Measurements from ENCODE around the gene SETDB1. TPM values are rescaled to one million over a fixed set of nuclear protein-coding genes. Genes with fewer than 3 reads are reported as not detected.

The SETDB1 gene
- total RNA-seq, 1 donor: 34.1 TPM

DNA sequence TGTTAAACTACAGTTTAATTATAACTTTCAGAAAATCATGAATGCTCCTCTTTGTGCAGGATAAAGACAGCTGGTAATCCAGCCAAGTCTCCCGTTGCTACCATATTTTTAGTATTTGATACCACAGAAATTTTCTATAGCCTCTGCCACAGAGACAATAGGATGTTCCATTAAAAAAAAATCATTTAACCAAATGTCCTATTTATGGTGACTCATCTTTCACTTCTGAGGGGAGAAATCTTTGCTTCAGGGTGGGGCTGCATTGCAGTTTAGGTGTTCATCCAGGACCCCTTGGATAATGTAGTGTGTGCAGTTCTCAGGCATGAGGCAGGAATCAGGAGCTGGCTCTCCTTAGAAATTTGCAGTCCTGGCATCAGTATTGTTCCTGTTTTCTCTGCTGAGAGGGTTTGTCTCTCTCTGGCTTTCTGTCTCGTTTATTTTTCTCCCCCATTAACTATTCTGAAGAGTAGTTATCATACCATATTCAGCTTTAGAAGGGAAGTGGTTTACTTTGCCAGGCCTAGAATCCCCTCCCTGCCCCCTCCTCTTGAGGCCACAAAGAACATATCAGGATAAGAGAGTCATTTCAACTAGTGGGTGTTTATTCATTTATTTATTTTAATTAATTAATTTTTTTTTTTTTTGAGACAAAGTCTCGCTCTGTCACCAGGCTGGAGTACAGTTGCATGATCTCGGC lies 85.1 kb downstream of the SETDB1 start:
- H3K4me3 ChIP-seq (ENCODE audit: low read depth, low read length): no peak overlapping the region
- no peak for DNase-seq (ENCODE audit: low read depth)
- TF ChIP-seq, protein P1, sequence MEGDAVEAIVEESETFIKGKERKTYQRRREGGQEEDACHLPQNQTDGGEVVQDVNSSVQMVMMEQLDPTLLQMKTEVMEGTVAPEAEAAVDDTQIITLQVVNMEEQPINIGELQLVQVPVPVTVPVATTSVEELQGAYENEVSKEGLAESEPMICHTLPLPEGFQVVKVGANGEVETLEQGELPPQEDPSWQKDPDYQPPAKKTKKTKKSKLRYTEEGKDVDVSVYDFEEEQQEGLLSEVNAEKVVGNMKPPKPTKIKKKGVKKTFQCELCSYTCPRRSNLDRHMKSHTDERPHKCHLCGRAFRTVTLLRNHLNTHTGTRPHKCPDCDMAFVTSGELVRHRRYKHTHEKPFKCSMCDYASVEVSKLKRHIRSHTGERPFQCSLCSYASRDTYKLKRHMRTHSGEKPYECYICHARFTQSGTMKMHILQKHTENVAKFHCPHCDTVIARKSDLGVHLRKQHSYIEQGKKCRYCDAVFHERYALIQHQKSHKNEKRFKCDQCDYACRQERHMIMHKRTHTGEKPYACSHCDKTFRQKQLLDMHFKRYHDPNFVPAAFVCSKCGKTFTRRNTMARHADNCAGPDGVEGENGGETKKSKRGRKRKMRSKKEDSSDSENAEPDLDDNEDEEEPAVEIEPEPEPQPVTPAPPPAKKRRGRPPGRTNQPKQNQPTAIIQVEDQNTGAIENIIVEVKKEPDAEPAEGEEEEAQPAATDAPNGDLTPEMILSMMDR (IDR thresholded peaks at IDR 0.05; ENCODE audit: insufficient read depth, low read depth, low read length): no peak

DNA sequence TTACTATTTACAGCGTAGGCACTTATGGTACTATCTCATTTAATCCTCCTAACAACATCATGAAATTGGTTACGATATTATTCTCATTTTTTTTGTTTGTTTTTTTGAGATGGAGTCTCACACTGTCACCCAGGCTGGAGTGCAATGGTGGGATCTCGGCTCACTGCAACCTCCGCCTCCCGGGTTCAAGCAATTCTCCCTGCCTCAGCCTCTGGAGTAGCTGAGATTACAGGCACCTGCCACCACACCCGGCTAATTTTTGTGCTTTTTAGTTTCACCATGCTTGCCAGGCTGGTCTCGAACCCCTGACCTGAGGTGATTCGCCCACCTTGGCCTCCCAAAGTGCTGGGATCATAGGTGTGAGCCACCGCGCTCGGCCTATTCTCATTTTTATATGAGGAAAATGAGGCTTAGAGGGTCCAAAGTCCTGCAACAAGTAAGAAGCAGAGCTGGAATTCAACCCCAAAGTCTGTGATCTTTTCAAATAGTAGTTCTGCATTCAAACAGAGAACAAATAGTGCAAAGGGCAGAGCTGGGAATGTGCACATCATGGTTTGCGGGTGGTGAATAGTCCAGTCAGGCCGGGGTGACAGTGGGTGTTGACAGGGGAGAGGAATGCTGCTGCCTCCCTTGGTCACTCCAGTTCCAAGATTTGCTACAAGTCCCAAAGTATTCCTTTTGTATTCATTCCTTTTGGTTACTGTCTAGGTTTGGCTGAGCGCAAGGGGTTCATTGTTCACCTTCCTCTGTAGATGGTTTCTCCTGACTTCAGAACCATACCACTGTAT lies 86.7 kb downstream of the SETDB1 start:
- DNase-seq (ENCODE audit: low read depth): no peak
- H3K4me3 ChIP-seq (ENCODE audit: low read depth, low read length): no peak overlapping the region
- TF ChIP-seq, protein P1 (IDR thresholded peaks at IDR 0.05; ENCODE audit: insufficient read depth, low read depth, low read length): no peak

DNA sequence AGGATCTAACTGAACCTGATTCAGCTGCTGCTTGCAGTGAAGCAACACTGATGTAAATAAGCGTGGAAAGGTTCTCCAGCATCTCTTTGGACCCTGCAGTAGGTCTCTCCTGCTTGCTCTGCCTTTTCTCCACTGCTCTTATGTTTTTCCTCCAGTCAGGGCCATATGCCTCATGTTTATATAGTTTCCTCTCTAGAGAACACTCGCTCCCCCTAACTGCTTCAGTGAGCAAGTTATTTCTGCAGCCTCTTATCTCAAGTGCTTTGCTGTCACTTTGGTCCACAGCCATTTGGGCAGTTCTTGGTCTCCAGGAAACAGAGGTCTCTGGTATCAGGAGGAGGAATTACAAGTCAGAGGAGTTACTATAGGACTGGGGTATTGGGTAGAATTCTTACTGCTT lies 87.4 kb downstream of the SETDB1 start:
- peak; percentile 72 for DNase-seq (ENCODE audit: low read depth)
- no peak overlapping the region for H3K4me3 ChIP-seq (ENCODE audit: low read depth, low read length)
- TF ChIP-seq, protein P1 (IDR thresholded peaks at IDR 0.05; ENCODE audit: insufficient read depth, low read depth, low read length): peak; percentile 11

Other genes starting within 250 kb of the SETDB1 start
- 9.3 and 17.7 TPM in 2 replicates for gene GOLPH3L, start 229.2 kb upstream of the SETDB1 start, total RNA-seq
- gene HORMAD1, start 205.5 kb upstream of the SETDB1 start, total RNA-seq: 0.43 and 1.3 TPM in 2 replicates
- 4.7 and 7.4 TPM in 2 replicates for gene CTSS, start 160.6 kb upstream of the SETDB1 start, total RNA-seq
- gene CTSK, start 118.1 kb upstream of the SETDB1 start, total RNA-seq: 137 and 139 TPM in 2 replicates
- gene ARNT, start 49.8 kb upstream of the SETDB1 start, total RNA-seq: 44.1 and 46.6 TPM in 2 replicates
- not detected in 2 replicates for gene CTXND2, start 39.2 kb upstream of the SETDB1 start, total RNA-seq
- 89.9 and 142 TPM in 2 replicates for gene CERS2, start 48.5 kb downstream of the SETDB1 start, total RNA-seq
- 0.32 and 0.86 TPM in 2 replicates for gene ANXA9, start 55.9 kb downstream of the SETDB1 start, total RNA-seq
- gene MINDY1, start 80.5 kb downstream of the SETDB1 start, total RNA-seq: 10.8 and 11.0 TPM in 2 replicates
- gene PRUNE1, start 82.1 kb downstream of the SETDB1 start, total RNA-seq: 9.7 and 12.1 TPM in 2 replicates
- gene BNIPL, start 110.2 kb downstream of the SETDB1 start, total RNA-seq: under 0.01 TPM in 2 replicates
- 2.6 and 3.0 TPM in 2 replicates for gene C1orf56, start 121.4 kb downstream of the SETDB1 start, total RNA-seq
- 47.0 and 68.2 TPM in 2 replicates for gene CDC42SE1, start 133.3 kb downstream of the SETDB1 start, total RNA-seq
- gene MLLT11, start 134.0 kb downstream of the SETDB1 start, total RNA-seq: 8.1 and 9.1 TPM in 2 replicates
- 7.1 and 9.5 TPM in 2 replicates for gene GABPB2, start 144.4 kb downstream of the SETDB1 start, total RNA-seq
- gene SEMA6C, start 220.3 kb downstream of the SETDB1 start, total RNA-seq: 0.86 and 1.3 TPM in 2 replicates
- gene TNFAIP8L2, start 230.3 kb downstream of the SETDB1 start, total RNA-seq: not detected in 2 replicates
- gene LYSMD1, start 239.5 kb downstream of the SETDB1 start, total RNA-seq: 10.0 and 11.7 TPM in 2 replicates
- 23.7 and 31.2 TPM in 2 replicates for gene SCNM1, start 239.8 kb downstream of the SETDB1 start, total RNA-seq
- not detected in 2 replicates for gene TMOD4, start 249.6 kb downstream of the SETDB1 start, total RNA-seq